NCI-H2081 (cell line): ENCODE results near the gene MAGI2.

Experiments used
- DNase-seq, 2 experiments: peaks; one replicate each; lab custom pipeline; 2025; lab: John Stamatoyannopoulos, UW

MAGI2 gene

GRCh38 chr7:79257959-79258358 is 195.5 kb downstream of the MAGI2 start:
- DNase-seq = no peak

DNA sequence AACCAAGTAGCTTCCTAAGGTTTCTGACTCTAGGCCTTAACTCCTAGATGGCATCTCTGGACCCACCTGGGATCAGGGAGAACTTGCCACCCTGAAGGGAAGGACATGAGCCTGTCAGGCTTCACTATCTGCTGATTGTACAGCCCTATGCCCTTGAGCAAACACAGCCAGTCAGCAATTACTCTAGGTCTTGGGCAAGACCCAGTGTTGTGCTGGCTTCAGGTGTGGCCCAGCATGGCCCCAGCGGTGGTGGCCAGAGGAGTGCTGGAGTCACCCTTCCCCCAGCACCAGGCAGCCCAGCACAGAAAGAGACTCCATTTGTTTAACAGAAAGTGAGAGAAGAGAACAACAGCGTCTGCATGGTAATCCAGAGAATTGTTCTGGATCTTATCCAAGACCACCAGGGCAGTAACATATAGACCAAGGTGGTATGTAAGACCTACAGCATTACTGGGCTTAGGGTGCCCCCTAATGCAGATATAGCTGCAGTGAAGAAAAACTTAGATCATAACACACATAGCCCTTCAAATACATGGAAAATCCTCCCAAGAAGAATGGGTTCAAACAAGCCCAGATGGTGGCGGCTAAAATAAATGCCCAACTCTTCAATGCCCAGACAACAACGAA is 207.7 kb downstream of the MAGI2 start:
- DNase-seq = peak in 1 of 2 experiments; percentile 4

DNA sequence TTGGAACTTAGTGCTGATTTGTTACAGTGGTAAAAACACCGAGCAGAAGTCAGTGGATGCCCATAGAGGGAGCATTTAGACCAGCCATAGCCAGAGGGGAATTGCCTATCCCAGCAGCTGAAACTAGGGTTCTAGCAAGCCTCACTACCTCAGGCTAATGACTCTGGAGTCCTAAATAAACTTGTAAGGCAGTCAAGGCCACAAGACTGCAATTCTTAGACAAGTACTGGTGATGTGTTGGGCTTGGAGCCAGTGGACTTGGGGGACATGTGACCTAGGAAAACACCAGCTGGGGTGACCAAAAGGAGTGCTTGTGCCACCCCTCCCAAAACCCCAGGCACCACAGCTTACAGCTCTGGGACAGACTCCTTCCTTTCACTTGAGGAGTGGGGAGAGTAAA is 209.0 kb downstream of the MAGI2 start:
- DNase-seq = no peak

- DNase-seq = no peak
Observed at GRCh38 chr7:79241288-79242060, 212.0 kb downstream of the MAGI2 start.

DNA sequence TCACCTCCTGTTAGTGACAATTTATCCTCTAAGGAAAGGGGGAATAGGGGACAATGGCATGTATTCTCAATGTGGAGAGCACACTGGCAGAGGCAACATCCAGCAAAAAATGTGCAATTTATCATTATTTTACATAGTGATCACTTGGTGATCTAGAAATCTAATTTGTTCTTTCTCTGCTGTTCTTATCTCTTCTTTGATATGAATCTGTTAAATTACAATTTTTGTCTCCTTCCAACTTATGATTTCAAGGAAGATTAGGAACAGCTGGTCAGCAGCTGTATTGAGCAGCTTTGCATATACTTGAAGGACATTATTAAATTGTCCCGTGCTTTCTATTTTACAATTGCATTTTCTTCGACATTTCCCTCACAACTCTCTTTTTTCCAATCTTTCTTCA is 213.1 kb downstream of the MAGI2 start:
- no peak for DNase-seq

DNA sequence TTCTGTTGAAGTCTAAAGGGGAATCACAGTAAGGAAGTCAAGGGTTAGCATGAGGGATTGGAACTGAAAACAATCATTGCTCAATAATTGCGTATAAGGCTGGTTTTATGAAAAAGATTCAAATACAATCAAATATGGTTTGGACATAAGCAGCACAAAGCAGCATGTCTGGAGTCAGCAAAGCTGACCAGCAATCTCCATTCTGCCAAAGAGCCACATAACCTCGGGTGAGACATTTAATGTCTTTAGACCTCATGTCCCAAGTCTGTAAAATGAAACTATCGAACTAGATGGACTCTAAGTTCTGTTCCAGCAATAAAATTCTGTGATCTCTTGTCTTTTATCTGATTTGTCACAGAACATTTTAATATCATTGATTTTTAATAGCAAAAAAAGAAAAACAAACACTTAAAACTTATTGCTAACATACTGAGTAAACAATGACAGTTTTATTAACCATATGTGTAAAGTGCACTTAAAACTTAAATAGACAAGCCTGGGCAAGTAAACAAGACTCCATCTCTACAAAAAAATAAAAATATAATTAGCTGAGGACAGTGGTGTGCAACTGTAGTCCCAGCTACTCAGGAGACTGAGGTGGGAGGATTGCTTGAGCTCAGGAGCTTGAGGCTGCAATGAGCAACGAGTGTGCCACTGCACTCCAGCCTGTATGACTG is 217.0 kb downstream of the MAGI2 start:
- DNase-seq = no peak

GRCh38 chr7:79227044-79227443 is 226.4 kb downstream of the MAGI2 start:
- DNase-seq = peak; percentile 62 to 80

DNA sequence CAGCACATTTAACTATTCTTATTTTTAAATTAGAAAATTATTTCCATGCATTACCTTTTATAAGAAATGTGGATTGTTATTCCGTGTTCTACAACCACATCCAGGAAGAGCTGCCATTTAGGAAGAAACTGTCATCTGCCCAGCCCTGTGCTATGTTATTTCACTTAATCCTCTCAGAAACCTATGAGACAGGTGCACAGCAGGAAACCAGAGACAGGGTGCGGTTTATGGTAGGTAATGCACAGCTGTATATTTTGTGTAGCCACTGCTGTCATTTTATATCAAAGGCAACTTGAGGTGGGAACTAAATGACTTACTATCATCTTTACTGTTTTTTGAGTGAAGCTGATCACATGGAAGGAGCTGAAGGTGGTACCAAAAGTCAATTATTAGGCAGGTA is 232.3 kb downstream of the MAGI2 start:
- DNase-seq = no peak

DNA sequence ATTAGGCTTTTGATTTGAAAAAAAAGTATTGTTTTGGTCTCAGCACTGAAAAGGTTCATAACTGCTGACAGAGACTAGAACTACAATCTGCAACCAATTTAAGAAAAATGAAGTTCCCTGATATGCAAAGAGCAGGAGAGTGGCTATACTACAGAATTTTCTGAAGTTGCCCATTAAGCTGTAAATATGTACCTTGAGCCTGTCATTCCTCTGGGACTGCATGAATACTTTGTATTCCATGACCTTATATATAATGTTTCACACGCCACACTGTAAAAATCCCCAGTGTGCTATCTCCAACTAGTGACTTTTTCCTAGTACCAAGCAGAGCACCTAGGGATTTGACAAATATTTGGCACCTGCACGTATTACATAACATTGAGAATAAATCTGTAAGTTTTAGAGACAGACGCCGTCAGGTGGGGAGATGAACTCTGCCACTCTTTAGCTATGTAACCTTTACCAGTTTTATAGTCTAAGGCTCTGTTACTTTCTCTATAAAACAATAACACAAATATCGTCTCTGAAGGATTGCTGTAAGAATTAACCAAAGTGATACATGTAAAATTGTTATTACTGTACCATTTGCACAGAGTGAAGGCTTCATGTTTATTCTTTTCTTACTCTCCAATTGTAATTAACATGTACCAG is 235.4 kb downstream of the MAGI2 start:
- no peak for DNase-seq

- no peak for DNase-seq
Observed at GRCh38 chr7:79217468-79217867, 236.0 kb downstream of the MAGI2 start.

- no peak for DNase-seq
Observed at GRCh38 chr7:79216236-79216635, 237.2 kb downstream of the MAGI2 start.

DNA sequence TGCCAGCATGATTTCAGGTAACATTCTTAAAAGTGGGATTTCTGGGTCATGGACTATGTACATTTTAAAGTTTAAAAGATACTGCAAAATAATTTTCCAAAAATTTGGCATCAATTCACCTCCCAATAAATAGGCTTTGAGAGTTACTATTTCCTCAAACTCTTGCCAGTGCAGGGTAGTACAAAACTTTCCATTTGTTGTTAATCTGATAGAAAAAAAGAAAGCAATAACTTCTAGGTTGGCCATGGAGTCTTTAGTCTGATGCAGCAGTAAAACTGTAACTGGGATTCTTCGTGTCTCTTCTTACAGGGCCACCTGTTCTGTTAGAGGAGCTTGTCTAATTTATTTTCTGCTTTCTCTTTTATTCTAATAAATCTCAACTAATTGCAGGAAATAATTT is 241.1 kb downstream of the MAGI2 start:
- no peak for DNase-seq

DNA sequence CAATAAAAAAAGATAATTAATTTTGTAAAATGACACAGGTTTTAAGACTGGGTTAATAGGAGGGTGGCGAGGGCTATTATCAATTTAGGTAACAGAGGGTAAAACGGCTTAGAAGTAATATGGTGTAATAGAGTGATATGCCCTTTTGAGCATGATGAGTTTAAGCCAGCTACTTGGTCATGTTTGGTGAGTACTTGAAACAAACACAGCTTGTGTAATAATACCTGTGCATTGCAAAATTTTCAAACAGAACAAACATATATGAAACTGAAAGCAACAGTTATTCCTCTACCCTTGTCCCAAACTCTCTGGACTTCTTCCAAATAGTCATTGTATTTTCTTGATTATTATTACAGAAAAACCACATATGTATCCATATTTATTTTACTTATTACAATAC is 241.7 kb downstream of the MAGI2 start:
- DNase-seq = no peak

DNA sequence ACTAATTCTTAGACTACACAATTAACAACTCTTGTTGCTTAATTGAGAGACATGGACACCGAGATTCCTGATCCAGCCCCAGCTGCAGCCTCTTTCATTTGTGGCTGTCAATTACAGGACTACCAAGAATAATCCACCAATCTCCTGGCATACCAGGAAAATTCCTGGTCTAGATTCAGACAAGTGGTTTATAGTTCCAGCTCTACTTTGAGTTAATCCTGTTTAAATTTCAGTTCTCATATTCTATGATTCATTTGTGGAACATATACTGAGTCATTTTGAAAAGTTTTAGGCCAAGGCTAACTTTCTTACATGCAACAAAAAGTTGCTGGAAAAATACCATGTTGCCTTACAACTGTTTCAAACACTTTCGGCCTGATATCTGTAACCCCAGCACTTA is 253.5 kb downstream of the MAGI2 start:
- DNase-seq = no peak

DNA sequence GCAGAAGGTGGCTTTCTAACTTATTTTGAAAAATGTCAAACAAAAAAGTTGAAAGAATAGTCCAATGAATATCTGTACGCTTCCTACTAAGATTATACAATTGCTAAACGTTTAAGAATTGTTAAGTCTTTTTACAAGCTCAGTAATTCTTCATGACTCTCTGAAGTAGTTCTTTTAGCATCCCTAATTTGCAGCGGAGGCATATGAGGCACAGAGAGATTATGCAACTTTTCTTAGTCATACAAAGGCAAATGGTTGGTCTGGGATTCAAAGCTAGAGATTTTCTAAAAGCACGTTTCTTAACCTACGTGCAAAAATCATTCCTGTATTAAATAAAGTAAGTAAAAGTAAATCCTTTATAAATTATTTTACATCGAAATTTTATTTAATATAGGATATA is 254.2 kb downstream of the MAGI2 start:
- no peak for DNase-seq

DNA sequence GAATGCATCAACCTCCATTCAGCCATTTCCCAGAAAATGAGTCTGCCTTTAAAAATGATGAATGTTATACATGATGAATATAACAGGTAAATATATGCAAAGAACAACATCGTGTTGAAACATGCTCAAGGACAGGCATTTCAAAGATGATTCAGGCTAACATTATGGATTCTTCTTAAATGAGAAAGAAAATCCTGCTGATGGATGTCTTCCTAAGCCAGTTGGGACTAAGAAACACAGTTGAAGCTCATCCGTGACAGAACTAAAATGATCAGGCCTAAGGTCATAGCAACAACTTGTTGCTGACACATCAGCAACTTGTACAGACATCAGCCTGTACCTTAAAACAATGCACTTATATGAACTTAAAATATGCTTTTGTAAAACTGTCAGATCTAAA is 267.9 kb downstream of the MAGI2 start:
- no peak for DNase-seq

- no peak for DNase-seq
Observed at GRCh38 chr7:79182283-79182682, 271.2 kb downstream of the MAGI2 start.

DNA sequence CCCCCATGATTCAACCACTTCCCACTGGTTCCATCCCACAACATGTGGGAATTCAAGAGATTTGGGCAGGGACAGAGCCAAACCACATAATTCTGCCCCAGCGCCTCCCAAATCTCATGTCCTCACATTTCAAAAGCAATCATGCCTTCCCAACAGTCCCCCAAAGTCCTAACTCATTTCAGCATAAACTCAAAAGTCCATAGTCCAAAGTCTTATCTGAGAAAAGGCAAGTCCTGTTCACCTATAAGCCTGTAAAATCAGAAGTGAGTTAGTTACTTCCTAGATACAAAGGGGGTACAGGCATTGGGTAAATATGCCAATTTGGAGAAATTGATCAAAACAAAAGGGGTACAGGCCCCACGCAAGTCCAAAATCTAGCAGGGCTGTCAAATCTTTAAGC is 272.9 kb downstream of the MAGI2 start:
- no peak for DNase-seq

- DNase-seq = peak; percentile 69 to 70
Observed at GRCh38 chr7:79176859-79177477, 276.5 kb downstream of the MAGI2 start.

DNA sequence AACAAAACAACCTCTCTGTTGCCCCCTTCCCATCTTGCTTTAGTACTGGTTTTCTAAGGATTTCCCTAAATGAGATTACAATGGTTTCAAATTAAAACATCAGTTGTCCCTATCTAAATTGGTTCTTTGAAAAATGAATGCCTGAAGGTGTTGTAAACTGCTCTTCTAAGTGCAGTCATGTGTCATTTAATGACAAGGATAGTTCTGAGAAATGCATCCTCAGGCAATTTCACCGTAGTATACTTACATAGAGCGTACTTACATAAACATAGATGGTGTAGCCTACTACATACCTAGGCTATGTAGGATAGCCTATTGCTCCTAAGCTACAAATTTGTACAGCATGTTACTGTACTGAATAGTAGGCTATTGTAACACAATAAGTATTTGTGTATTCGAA is 278.1 kb downstream of the MAGI2 start:
- DNase-seq = peak in 1 of 2 experiments; percentile 14

GRCh38 chr7:79165225-79165624 is 288.2 kb downstream of the MAGI2 start:
- DNase-seq = no peak

DNA sequence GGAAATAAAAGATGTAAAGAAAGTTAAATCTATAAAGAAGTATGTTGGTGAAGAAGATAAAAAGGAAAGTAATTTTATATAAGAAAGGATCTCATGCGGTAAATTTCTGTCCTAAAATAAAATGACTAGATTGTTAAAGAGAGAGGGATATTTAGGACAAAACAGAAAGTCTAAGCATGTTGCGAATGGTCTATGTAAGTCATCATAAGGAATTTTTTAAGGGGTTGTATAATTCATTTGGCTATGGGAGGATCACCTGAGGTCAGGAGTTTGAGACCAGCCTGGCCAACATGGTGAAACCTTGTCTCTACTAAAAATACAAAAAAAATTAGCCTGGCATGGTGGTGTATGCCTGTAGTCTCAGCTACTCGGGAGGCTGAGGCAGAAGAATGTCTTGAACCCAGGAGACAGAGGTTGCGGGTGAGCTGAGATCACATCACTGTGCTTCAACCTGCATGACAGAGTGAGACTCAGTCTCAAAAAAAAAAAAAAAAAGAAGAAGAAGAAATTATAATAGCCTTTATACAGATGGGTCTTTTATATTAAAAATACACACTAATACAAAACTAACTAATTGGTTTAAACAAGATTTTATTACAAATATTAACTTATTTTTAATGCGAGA is 294.3 kb downstream of the MAGI2 start:
- DNase-seq = no peak
